IPS DF 6.9 (cell line): Measurements from ENCODE around the gene TEDC2.
A peak's percentile ranks its signal among the peaks of the same experiment; 100 is the strongest.

Source experiments
- DNase-seq: peaks from one replicate; pipeline ENCODE4 v3.0.0-alpha.2; 2013; ENCODE audit warnings: low read depth, low spot score
- H3K27ac ChIP-seq: one replicate; pipeline ENCODE4 v1.5.1; 2013; ENCODE audit warnings: low read length, control low read depth
- H3K27me3 ChIP-seq: 2 replicates; pipeline ENCODE4 v1.6.1; 2013; ENCODE audit warnings: mild to moderate bottlenecking, low read length; ENCODE audit not compliant: control insufficient read depth, insufficient read depth
- H3K36me3 ChIP-seq: 2 replicates; pipeline ENCODE4 v1.6.1; 2013; ENCODE audit warnings: low read length; ENCODE audit not compliant: control insufficient read depth, insufficient read depth
- H3K4me1 ChIP-seq: 2 replicates; pipeline ENCODE4 v1.6.1; 2013; ENCODE audit warnings: low read length; ENCODE audit not compliant: control insufficient read depth, insufficient read depth
- H3K4me3 ChIP-seq: 2 replicates; pipeline ENCODE4 v1.5.1; 2013; ENCODE audit warnings: mild to moderate bottlenecking, low read length
- H3K9me3 ChIP-seq: 2 replicates; pipeline ENCODE4 v1.6.1; 2013; ENCODE audit warnings: low read length, inconsistent platforms; ENCODE audit not compliant: control insufficient read depth, insufficient read depth
- WGBS: extraction: QIAGEN DNeasy Blood & Tissue Kit; methylation state at CpG from one replicate; pipeline ENCODE4 v1.1.7; 2013; ENCODE audit warnings: mixed read lengths, missing lambda C conversion rate; ENCODE audit not compliant: insufficient read length, insufficient coverage; 5-methylcytosine and 5-hydroxymethylcytosine counted together

TEDC2 gene

GRCh38 chr16:2513405-2514332 is 53.8 kb downstream of the TEDC2 start, which contains the start of gene ATP6V0C:
ATP6V0C (plus strand) TSS chr16:2513952; CDS start chr16:2514104, 152 bp downstream.
- Histone ChIP-seq H3K9me3 (no peaks in the 10 kb centered on the region), H3K27me3 (no peaks in the 10 kb centered on the region), H3K4me3 (peak within 1 kb of the TSS; percentile 97), H3K27ac (no peak within 1 kb of the TSS), H3K36me3 (no peaks in the 10 kb centered on the region), H3K4me1 (peaks cover 10% of the 10 kb centered on the region)
- no peak for DNase-seq
- WGBS: no CpG with 5 or more reads among the region's 122 CpGs
